BE2C (cell line): ENCODE results near the gene C1orf146. TPM values are rescaled to one million over a fixed set of nuclear protein-coding genes. Genes with fewer than 3 reads are reported as not detected.

Experiments used
- DNase-seq: peaks from one replicate; pipeline ENCODE4 v3.0.0-alpha.2; 2020
- H3K27me3 ChIP-seq: fragments of 250-450 bp; sonication (Bioruptor Pico); 2 replicates; pipeline ENCODE4 v1.5.1; 2020; ENCODE audit warnings: mild to moderate bottlenecking
- H3K36me3 ChIP-seq: fragments of 250-450 bp; sonication (Bioruptor Pico); 2 replicates; pipeline ENCODE4 v1.5.1; 2020; ENCODE audit warnings: mild to moderate bottlenecking
- H3K4me1 ChIP-seq: fragments of 250-450 bp; sonication (Bioruptor Pico); 2 replicates; pipeline ENCODE4 v1.5.1; 2020
- H3K4me3 ChIP-seq: 2 replicates; pipeline ENCODE4 v1.5.1; 2011; ENCODE audit warnings: low read depth, low read length
- H3K9me3 ChIP-seq: fragments of 250-450 bp; sonication (Bioruptor Pico); 2 replicates; pipeline ENCODE4 v1.5.1; 2020
- polyA plus RNA-seq: library from polyadenylated mRNA; unstranded; fragments of >200 nt; gene quantifications from one replicate; pipeline ENCODE4 v1.2.1, GENCODE V29; 2012; ENCODE audit warnings: low read depth, missing spikeins; ENCODE audit not compliant: insufficient read length, insufficient read depth
- TF ChIP-seq, protein P1 (sequence below): IDR thresholded peaks from 2 replicates; pipeline ENCODE4 v1.5.1; 2012; ENCODE audit warnings: mild to moderate bottlenecking, low read depth, low read length

C1orf146 gene, protein sequence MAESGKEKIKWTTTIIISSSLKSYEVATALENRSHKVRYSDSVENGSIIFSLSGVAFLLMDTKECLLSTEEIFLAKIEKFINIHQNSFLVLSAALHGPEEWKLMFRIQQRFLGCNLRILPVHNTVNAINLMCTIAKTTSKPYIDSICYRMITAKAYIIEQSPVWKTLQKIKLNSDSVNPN
- not detected for polyA plus RNA-seq

DNA sequence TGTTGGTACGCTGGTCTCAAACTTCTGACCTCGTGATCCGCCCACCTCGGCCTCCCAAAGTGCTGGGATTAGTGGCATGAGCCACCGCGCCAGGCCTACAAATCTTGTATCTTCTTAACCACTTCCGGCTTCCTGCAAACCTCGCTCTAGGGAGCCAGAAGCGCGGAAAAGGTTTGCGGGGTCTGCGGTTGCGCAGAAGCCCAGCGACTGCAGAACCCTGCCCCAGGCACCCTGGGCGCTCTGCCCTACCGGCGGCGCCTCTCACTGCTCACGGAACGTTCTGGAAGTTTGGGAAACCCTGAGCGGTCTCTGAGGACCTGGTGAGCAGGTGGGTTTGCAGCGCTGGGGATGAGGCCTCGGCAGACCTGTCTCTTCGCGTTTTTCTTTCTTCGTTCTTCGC lies at the start of gene C1orf146:
C1orf146 (plus strand) TSS at position 195 of the 400 bp plus-strand sequence. CDS start 13,506 bp downstream, outside the sequence.
- H3K9me3 ChIP-seq, result no peaks in the 10 kb centered on the region
- H3K36me3 ChIP-seq, result no peaks in the 10 kb centered on the region
- DNase-seq, result no peak
- H3K27me3 ChIP-seq, result no peaks in the 10 kb centered on the region
- no peak within 1 kb of the TSS for H3K4me3 ChIP-seq
- TF ChIP-seq, protein P1, sequence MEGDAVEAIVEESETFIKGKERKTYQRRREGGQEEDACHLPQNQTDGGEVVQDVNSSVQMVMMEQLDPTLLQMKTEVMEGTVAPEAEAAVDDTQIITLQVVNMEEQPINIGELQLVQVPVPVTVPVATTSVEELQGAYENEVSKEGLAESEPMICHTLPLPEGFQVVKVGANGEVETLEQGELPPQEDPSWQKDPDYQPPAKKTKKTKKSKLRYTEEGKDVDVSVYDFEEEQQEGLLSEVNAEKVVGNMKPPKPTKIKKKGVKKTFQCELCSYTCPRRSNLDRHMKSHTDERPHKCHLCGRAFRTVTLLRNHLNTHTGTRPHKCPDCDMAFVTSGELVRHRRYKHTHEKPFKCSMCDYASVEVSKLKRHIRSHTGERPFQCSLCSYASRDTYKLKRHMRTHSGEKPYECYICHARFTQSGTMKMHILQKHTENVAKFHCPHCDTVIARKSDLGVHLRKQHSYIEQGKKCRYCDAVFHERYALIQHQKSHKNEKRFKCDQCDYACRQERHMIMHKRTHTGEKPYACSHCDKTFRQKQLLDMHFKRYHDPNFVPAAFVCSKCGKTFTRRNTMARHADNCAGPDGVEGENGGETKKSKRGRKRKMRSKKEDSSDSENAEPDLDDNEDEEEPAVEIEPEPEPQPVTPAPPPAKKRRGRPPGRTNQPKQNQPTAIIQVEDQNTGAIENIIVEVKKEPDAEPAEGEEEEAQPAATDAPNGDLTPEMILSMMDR, result no peak
- H3K4me1 ChIP-seq, result no peaks in the 10 kb centered on the region

DNA sequence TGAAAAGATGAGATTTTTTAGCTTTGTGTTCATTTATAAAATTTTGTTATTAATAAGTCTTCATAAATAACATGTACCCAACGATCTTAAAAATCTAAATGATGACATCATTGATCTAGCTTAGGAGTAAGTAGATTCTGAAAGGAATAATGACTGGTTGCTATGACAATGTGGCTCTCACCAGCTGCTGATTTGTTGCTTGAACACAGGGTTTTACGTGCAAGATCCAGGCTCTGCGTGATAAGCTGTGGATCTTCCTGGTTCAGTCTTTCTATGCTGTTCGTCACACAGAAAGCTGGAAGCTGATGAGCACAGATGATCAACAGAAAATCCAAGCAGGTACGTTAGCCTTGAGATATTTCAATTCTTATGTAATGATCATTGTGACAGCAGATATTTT lies 49.1 kb upstream of the C1orf146 start:
- Histone ChIP-seq H3K9me3 (no peaks in the 10 kb centered on the region), H3K27me3 (0 out of 2 replicates have a peak, but pooled peaks cover 3% of the 10 kb centered on the region), H3K36me3 (no peaks in the 10 kb centered on the region), H3K4me3 (no peak overlapping the region), H3K4me1 (no peaks in the 10 kb centered on the region)
- DNase-seq, result no peak
- TF ChIP-seq, protein P1, result no peak

DNA sequence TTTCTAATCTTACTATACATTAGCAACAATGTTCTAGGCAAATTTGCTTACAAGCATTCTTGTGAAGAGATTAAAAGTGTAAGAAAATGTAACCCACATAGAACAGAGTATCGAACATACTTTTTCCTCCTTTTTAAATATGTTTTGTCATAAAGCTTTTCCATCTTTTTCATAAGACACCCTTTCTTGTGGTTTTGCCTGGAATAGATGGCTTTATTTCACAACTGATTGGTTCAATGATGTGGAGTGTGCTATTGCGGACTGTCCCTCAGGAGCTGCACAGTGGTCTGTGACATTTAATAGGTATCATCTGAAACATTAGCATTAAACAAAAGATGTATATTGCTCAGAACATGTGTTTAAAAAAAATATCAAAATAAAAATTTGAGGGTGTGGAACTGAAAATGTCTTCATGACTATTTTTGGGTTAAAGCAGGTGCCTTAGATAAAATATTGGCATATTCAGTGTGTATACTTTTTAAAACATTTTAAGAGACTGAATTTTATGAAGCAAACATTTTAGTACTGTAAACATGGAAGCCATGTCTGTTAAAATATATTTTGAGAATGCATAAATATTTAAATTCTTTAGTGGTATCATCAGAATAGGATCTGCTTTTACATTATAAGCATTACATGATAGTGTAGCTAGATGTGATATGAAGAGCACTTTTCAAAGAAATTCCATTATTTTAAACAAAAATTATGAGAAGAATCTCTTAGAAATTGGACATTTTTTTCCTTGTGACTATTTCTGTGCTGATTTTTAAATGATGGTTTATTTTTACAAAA lies 48.3 kb upstream of the C1orf146 start:
- Histone ChIP-seq H3K36me3 (no peaks in the 10 kb centered on the region), H3K9me3 (no peaks in the 10 kb centered on the region), H3K4me3 (no peak overlapping the region), H3K4me1 (no peaks in the 10 kb centered on the region), H3K27me3 (0 out of 2 replicates have a peak, but pooled peaks cover 3% of the 10 kb centered on the region)
- no peak for DNase-seq
- TF ChIP-seq, protein P1, result no peak

DNA sequence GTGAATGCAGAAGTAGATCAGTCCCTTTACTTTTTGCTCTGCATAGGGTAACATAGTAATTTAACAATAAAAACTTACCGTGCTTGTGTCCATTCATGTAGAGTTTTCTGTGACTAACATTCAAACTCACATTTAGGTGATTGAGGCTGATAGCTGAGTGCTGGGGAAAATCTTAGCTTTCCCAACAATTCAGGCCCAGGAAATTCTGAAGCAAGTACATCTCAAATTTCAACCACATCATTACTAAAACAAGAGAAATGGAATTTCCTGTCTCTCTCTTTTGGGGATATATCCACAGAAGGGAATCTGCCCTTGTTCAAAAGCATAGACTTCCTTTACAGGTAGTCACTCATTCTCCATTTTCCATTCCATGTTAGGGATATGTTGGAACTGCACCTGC lies 33.1 kb upstream of the C1orf146 start:
- peaks cover 9% of the 10 kb centered on the region; the same call in 1 of the 2 replicates for H3K27me3 ChIP-seq
- no peaks in the 10 kb centered on the region for H3K9me3 ChIP-seq
- no peak for DNase-seq
- TF ChIP-seq, protein P1, result no peak
- no peak overlapping the region for H3K4me3 ChIP-seq
- no peaks in the 10 kb centered on the region for H3K4me1 ChIP-seq
- H3K36me3 ChIP-seq, result no peaks in the 10 kb centered on the region

DNA sequence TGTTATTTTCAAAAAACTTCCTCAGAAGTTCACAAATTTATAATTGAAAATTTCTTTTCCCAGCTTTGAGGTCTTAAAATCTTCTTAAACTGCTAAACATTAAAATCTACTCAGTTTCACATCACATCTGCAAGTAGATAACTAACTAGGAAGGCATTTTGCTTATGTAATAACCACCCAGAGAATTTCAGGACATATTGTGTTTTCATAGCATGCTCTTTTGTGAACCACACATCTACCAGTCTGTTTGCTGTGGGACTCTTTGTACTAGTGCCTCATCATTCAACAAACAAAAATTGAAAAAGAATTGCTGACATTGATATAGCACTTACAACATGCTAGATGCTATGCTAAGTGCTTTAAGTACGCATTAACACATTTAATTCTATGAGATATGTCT lies 31.6 kb upstream of the C1orf146 start:
- Histone ChIP-seq H3K36me3 (no peaks in the 10 kb centered on the region), H3K27me3 (peaks cover 6% of the 10 kb centered on the region; the same call in 1 of the 2 replicates), H3K4me1 (no peaks in the 10 kb centered on the region), H3K4me3 (no peak overlapping the region), H3K9me3 (no peaks in the 10 kb centered on the region)
- TF ChIP-seq, protein P1, result no peak
- no peak for DNase-seq
